Measurements from ENCODE around the gene OR2AE1. TPM values are rescaled to one million over a fixed set of nuclear protein-coding genes. Genes with fewer than 3 reads are reported as not detected.
A peak's percentile ranks its signal among the peaks of the same experiment; 100 is the strongest.

OR2AE1 gene, protein sequence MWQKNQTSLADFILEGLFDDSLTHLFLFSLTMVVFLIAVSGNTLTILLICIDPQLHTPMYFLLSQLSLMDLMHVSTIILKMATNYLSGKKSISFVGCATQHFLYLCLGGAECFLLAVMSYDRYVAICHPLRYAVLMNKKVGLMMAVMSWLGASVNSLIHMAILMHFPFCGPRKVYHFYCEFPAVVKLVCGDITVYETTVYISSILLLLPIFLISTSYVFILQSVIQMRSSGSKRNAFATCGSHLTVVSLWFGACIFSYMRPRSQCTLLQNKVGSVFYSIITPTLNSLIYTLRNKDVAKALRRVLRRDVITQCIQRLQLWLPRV
- total RNA-seq (2012; rRNA removed) (0.18 TPM in 1 of 2 replicates, not detected in the other), polyA plus RNA-seq (2012; rRNA removed) (0.17 TPM in 1 of 2 replicates, not detected in the other), Bru-seq, nascent RNA (percentile 32 among the genes with signal in this experiment), BruChase-seq, experiment 1, labeled RNA remaining after a 6-hour chase (percentile 42 among the genes with signal in this experiment), BruChase-seq, experiment 2, labeled RNA remaining after a 2-hour chase (percentile 50 among the genes with signal in this experiment)
- polyA plus RNA-seq (2012; cell fraction: cytosol; rRNA removed) = not detected in 2 replicates
- 0.05 and 0.22 TPM in 2 replicates for polyA plus RNA-seq (2012; cell fraction: nucleus; rRNA removed; ENCODE audit: low replicate concordance)
- long read RNA-seq = 0 reads

DNA sequence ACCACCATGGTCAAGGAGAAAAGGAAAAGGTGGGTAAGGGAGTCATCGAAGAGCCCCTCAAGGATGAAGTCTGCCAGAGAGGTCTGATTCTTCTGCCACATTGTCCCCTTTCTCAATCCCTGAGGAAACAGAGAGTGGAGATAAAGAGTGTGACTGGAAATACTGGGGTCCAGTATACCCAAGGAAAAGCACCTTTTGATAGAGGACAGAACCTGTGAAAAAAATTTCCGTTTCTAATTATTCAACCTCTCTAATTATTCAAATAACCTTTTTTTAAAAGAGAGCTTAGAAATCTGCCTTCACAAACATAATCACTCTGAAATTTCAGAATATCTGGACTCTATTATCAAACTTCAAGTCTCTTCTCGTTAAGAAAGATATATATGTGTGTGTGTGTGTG, at the start of gene OR2AE1:
Gene OR2AE1, minus strand, starts transcription at position 101 of the 400 bp plus-strand sequence. Its CDS starts 0 bp downstream, at position 101.
- H4K91ac ChIP-seq (ENCODE audit: insufficient read depth, low read depth, low read length) = no peak within 1 kb of the TSS
- H2BK120ac ChIP-seq (ENCODE audit: low read depth, low read length) = no peak within 1 kb of the TSS
- no peak within 1 kb of the TSS for H3K4me3 ChIP-seq (ENCODE audit: insufficient read depth, low read depth, low read length)
- no peak within 1 kb of the TSS for H4K8ac ChIP-seq (ENCODE audit: low read depth in 2 of 2, low read length in 2 of 2)
- no peak within 1 kb of the TSS for H3K23ac ChIP-seq (ENCODE audit: low read depth, low read length)
- no peaks in the 10 kb centered on the region for H3K79me1 ChIP-seq (ENCODE audit: low read depth in 1 of 2, low read length in 2 of 2)
- intact Hi-C loops (cut with micrococcal nuclease) = no loop called here
- no peak within 1 kb of the TSS for H2BK15ac ChIP-seq (ENCODE audit: low read depth, low read length)
- no peaks in the 10 kb centered on the region for H3K9me3 ChIP-seq (ENCODE audit: control insufficient read depth, insufficient read depth, low read length)
- H2BK5ac ChIP-seq (ENCODE audit: low read depth, low read length, poor library complexity, severe bottlenecking) = no peak within 1 kb of the TSS
- H3K4me2 ChIP-seq (ENCODE audit: low read depth, low read length) = no peak within 1 kb of the TSS
- no peaks in the 10 kb centered on the region for H4K20me1 ChIP-seq (ENCODE audit: insufficient read depth, low read length)
- H3K36me3 ChIP-seq (ENCODE audit: control insufficient read depth, insufficient read depth, low read length) = no peaks in the 10 kb centered on the region
- H3K18ac ChIP-seq (ENCODE audit: low read depth, low read length) = no peak within 1 kb of the TSS
- H4K5ac ChIP-seq (ENCODE audit: low read depth, low read length) = no peak within 1 kb of the TSS
- H3K9ac ChIP-seq (ENCODE audit: low read depth, low read length) = no peak within 1 kb of the TSS
- H3K56ac ChIP-seq (ENCODE audit: extremely low read depth, insufficient read depth, low read length) = no peak within 1 kb of the TSS
- ChIA-PET POLR2A (ENCODE audit: unreplicated experiment) (no interaction called here), CTCF (no interaction called here)
- H3K9me1 ChIP-seq (ENCODE audit: insufficient read depth, low read length) = no peaks in the 10 kb centered on the region
- DNase-seq = no peak
- H3K27ac ChIP-seq (ENCODE audit: insufficient read depth, low read length) = no peak within 1 kb of the TSS
- no peak within 1 kb of the TSS for H2BK20ac ChIP-seq (ENCODE audit: low read depth, low read length)
- in situ Hi-C loops (cut with MboI; ENCODE audit: low sequenced_read_pairs) = no loop called here
- H3K14ac ChIP-seq (replicated peaks; ENCODE audit: low read depth, low read length) = no peak within 1 kb of the TSS
- no CpG with 5 or more reads among the region's 3 CpGs for WGBS, 2 experiments (ENCODE audit: extremely low coverage in 2 of 2, insufficient read length in 1 of 2)
- dilution Hi-C loops (cut with HindIII; ENCODE audit: low sequenced_read_pairs, unreplicated experiment) = no loop called here
- no peak within 1 kb of the TSS for H2AK5ac ChIP-seq (ENCODE audit: low read depth, low read length)
- no peak within 1 kb of the TSS for H2AFZ ChIP-seq (replicated peaks; ENCODE audit: low read length, poor library complexity)
- ATAC-seq (ENCODE audit: low read depth) = no peak
- H3K4me1 ChIP-seq (ENCODE audit: control insufficient read depth, insufficient read depth, low read length) = no peaks in the 10 kb centered on the region
- no peak within 1 kb of the TSS for H2AK9ac ChIP-seq (replicated peaks; ENCODE audit: low read depth, low read length, poor library complexity)
- no TSS peak for BruUV-seq (replicated peaks)
- H3K4ac ChIP-seq (ENCODE audit: low read depth, low read length) = no peak within 1 kb of the TSS
- no peaks in the 10 kb centered on the region for H3K27me3 ChIP-seq (ENCODE audit: control insufficient read depth, insufficient read depth, low read length)
- no peak for TF ChIP-seq CTCF (conservative IDR thresholded peaks at IDR 0.05; ENCODE audit: low read depth, low read length)
- no peak for TF ChIP-seq RAD21 (IDR thresholded peaks at IDR 0.05; ENCODE audit: low read length)
- no peak for TF ChIP-seq FOS (IDR thresholded peaks at IDR 0.05; ENCODE audit: low read depth, low read length)
- no peak for TF ChIP-seq RCOR1 (IDR thresholded peaks at IDR 0.05; ENCODE audit: insufficient replicate concordance, low read length)
- TF ChIP-seq SMC3 (IDR thresholded peaks at IDR 0.05; ENCODE audit: low read depth, low read length) = no peak
- TF ChIP-seq MAFK (IDR thresholded peaks at IDR 0.05; ENCODE audit: low read depth, low read length) = no peak
- TF ChIP-seq RFX5 (IDR thresholded peaks at IDR 0.05; ENCODE audit: low read depth, low read length) = no peak
- TF ChIP-seq MAZ (IDR thresholded peaks at IDR 0.05; ENCODE audit: borderline replicate concordance, low read depth, low read length) = no peak
- TF ChIP-seq CHD1 (IDR thresholded peaks at IDR 0.05; ENCODE audit: low read depth, low read length) = no peak
- no peak for TF ChIP-seq USF2 (IDR thresholded peaks at IDR 0.05; ENCODE audit: low read depth, low read length)
- no peak for TF ChIP-seq CEBPB (IDR thresholded peaks at IDR 0.05; ENCODE audit: low read depth, low read length)
- TF ChIP-seq BHLHE40 (IDR thresholded peaks at IDR 0.05; ENCODE audit: low read depth, low read length) = no peak
- no peak for TF ChIP-seq NFE2L2 (IDR thresholded peaks at IDR 0.05; ENCODE audit: low read depth, low read length)
- no peak for TF ChIP-seq MXI1 (IDR thresholded peaks at IDR 0.05; ENCODE audit: borderline replicate concordance, low read depth, low read length)
